HEK293 (cell line): Measurements from ENCODE around the gene GALNT11.

Experiments used
- CTCF ChIA-PET: fragments of 350-600 bp; formaldehyde crosslinking; extraction: SDS; loops from one replicate; lab custom pipeline; 2021; ENCODE audit warnings: antibody characterized with exemption; lab: Yijun Ruan, JAX
- POLR2A ChIA-PET: fragments of 300-600 bp; formaldehyde crosslinking; extraction: SDS; loops from one replicate; lab custom pipeline; 2020; ENCODE audit warnings: antibody characterized with exemption, inconsistent platforms; lab: Yijun Ruan, JAX
- H3K27ac ChIP-seq: fragments of 200-500 bp; sonication (Bioruptor generic); 2 replicates; pipeline ENCODE4 v1.5.1; 2014; ENCODE audit warnings: low read depth, low read length, control low read depth, inconsistent platforms; ENCODE audit errors: extremely low read depth
- H3K36me3 ChIP-seq, 2 experiments: fragments of 200-500 bp in 1 of 2; sonication (Bioruptor generic) in 1 of 2; 1 replicate in 1 of 2; 2 replicates in 1 of 2; pipeline ENCODE4 v1.5.1; 2014 to 2017; ENCODE audit warnings: inconsistent platforms in 2 of 2, low read length in 2 of 2; ENCODE audit not compliant: control insufficient read depth in 2 of 2, insufficient read depth in 1 of 2
- H3K4me1 ChIP-seq: fragments of 200-500 bp; sonication (Bioruptor generic); 2 replicates; pipeline ENCODE4 v1.5.1; 2014; ENCODE audit warnings: mild to moderate bottlenecking, low read length, inconsistent platforms; ENCODE audit not compliant: control insufficient read depth, insufficient read depth
- H3K4me3 ChIP-seq: 2 replicates; pipeline ENCODE4 v1.5.1; 2011; ENCODE audit warnings: low read depth, mild to moderate bottlenecking, control low read depth, low read length, moderate library complexity
- H3K9me3 ChIP-seq: fragments of 200-500 bp; sonication (Bioruptor generic); 2 replicates; pipeline ENCODE4 v1.5.1; 2014; ENCODE audit warnings: low read depth, low read length, inconsistent platforms; ENCODE audit not compliant: control insufficient read depth, insufficient read depth
- BCL6B ChIP-seq: fragments of 450-650 bp; formaldehyde crosslinking; IDR thresholded peaks from 2 replicates; pipeline ENCODE4 v1.5.1; 2017; ENCODE audit warnings: missing biosample characterization, missing genetic modification characterization
- EGR2 ChIP-seq: fragments of 450-650 bp; formaldehyde crosslinking; IDR thresholded peaks from 2 replicates; pipeline ENCODE4 v1.5.1; 2016; ENCODE audit warnings: low read depth, missing biosample characterization, missing genetic modification characterization
- SCRT2 ChIP-seq: fragments of 450-650 bp; formaldehyde crosslinking; IDR thresholded peaks from 2 replicates; pipeline ENCODE4 v1.5.1; 2016; ENCODE audit warnings: missing biosample characterization, missing genetic modification characterization
- ZBTB17 ChIP-seq: fragments of 450-650 bp; formaldehyde crosslinking; IDR thresholded peaks from 2 replicates; pipeline ENCODE4 v1.5.1; 2016; ENCODE audit warnings: missing biosample characterization, missing genetic modification characterization
- ZBTB21 ChIP-seq: fragments of 450-650 bp; formaldehyde crosslinking; IDR thresholded peaks from 2 replicates; pipeline ENCODE4 v1.5.1; 2017; ENCODE audit warnings: missing biosample characterization, missing genetic modification characterization
- ZFHX2 ChIP-seq: fragments of 450-650 bp; formaldehyde crosslinking; conservative IDR thresholded peaks from 2 replicates; pipeline ENCODE4 v1.5.1; 2016; ENCODE audit warnings: missing biosample characterization, missing genetic modification characterization
- ZNF155 ChIP-seq: fragments of 450-650 bp; formaldehyde crosslinking; IDR thresholded peaks from 2 replicates; pipeline ENCODE4 v1.5.1; 2016; ENCODE audit warnings: missing biosample characterization, missing genetic modification characterization
- ZNF302 ChIP-seq: fragments of 450-650 bp; formaldehyde crosslinking; IDR thresholded peaks from 2 replicates; pipeline ENCODE4 v1.5.1; 2016; ENCODE audit warnings: missing biosample characterization, missing genetic modification characterization, low read depth
- ZNF335 ChIP-seq: fragments of 450-650 bp; formaldehyde crosslinking; conservative IDR thresholded peaks from 2 replicates; pipeline ENCODE4 v1.5.1; 2016; ENCODE audit warnings: missing biosample characterization, missing genetic modification characterization
- ZNF416 ChIP-seq: fragments of 450-650 bp; formaldehyde crosslinking; IDR thresholded peaks from 2 replicates; pipeline ENCODE4 v1.5.1; 2016; ENCODE audit warnings: missing biosample characterization, missing genetic modification characterization
- ZNF548 ChIP-seq: fragments of 450-650 bp; formaldehyde crosslinking; IDR thresholded peaks from 2 replicates; pipeline ENCODE4 v1.5.1; 2016; ENCODE audit warnings: missing biosample characterization, missing genetic modification characterization
- ZNF549 ChIP-seq: fragments of 450-650 bp; IDR thresholded peaks from 2 replicates; pipeline ENCODE4 v1.5.1; 2018; ENCODE audit warnings: missing biosample characterization, missing genetic modification characterization, mild to moderate bottlenecking, inconsistent platforms, moderate library complexity
- ZNF560 ChIP-seq: fragments of 450-650 bp; formaldehyde crosslinking; IDR thresholded peaks from 2 replicates; pipeline ENCODE4 v1.5.1; 2017; ENCODE audit warnings: missing biosample characterization, missing genetic modification characterization, borderline replicate concordance
- ZNF658 ChIP-seq: fragments of 450-650 bp; formaldehyde crosslinking; IDR thresholded peaks from 2 replicates; pipeline ENCODE4; 2016; ENCODE audit warnings: missing biosample characterization, missing genetic modification characterization
- ZNF707 ChIP-seq: fragments of 450-650 bp; formaldehyde crosslinking; IDR thresholded peaks from 2 replicates; pipeline ENCODE4 v1.5.1; 2016; ENCODE audit warnings: missing biosample characterization, missing genetic modification characterization
- ZNF768 ChIP-seq: fragments of 450-650 bp; formaldehyde crosslinking; IDR thresholded peaks from 2 replicates; pipeline ENCODE4 v1.5.1; 2018; ENCODE audit warnings: missing biosample characterization, mild to moderate bottlenecking, missing genetic modification characterization
- ZNF843 ChIP-seq: fragments of 450-650 bp; formaldehyde crosslinking; IDR thresholded peaks from 2 replicates; pipeline ENCODE4 v1.5.1; 2016; ENCODE audit warnings: missing biosample characterization, missing genetic modification characterization
- ZSCAN16 ChIP-seq: fragments of 450-650 bp; formaldehyde crosslinking; IDR thresholded peaks from 2 replicates; pipeline ENCODE4 v1.5.1; 2016; ENCODE audit warnings: missing biosample characterization, missing genetic modification characterization
- ZSCAN30 ChIP-seq: fragments of 450-650 bp; IDR thresholded peaks from 2 replicates; pipeline ENCODE4 v1.5.1; 2018; ENCODE audit warnings: missing biosample characterization, mild to moderate bottlenecking, missing genetic modification characterization, moderate library complexity
- TF ChIP-seq, protein P1 (sequence below): IDR thresholded peaks from 2 replicates; pipeline ENCODE4 v1.6.1; 2011; ENCODE audit warnings: mild to moderate bottlenecking, low read depth, low read length, borderline replicate concordance
- TF ChIP-seq, protein P2 (sequence below): fragments of 450-650 bp; formaldehyde crosslinking; IDR thresholded peaks from 2 replicates; pipeline ENCODE4 v1.5.1; 2017; ENCODE audit warnings: missing biosample characterization, missing genetic modification characterization

The GALNT11 gene

DNA sequence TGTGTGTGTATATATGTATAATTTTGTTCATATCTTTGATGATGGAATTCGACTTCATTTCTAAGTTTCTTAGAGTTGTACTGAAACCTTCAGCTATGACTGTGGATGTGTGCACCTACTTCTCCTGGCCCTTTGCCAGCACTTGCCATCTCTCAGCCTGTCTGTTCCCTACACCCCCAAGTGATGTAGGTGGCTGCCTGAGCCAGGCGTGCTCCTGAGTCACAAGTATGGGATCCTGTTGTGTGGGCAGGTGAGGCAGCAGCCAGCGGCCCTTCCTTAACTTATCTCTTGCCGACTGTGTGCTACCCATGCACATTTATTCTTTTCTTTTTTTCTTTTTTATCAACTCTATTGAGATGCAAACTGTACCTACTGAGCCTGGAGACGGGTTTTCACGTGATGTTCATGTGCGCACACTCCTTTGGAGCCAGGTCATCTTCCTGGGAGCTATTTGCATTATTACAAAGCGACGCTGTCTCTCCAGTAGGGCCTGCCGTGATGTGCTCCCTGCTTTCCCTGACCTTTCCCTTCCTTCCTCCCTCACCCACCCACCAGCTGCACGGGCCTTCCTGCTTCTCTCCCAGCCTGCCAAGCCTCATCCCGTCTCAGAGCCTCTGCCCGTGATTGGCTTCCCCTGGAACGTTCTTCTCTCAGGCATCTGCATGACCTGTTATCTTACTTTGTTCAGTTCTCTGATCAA, 31.3 kb upstream of the GALNT11 start:
- Histone ChIP-seq H3K36me3 (no peaks in the 10 kb centered on the region), H3K4me3 (no peak overlapping the region), H3K27ac (no peak overlapping the region), H3K9me3 (no peaks in the 10 kb centered on the region), H3K4me1 (no peaks in the 10 kb centered on the region)
- TF ChIP-seq ZBTB17 (tag by site-specific recombination) (0 out of 2 replicates have a peak, but pooled peaks have one; percentile 27), EGR2 (tag by site-specific recombination) (peak; percentile 89), ZNF302 (tag by site-specific recombination) (no peak), ZFHX2 (peak; percentile 90), ZNF658 (no peak), ZNF843 (tag by site-specific recombination) (no peak)
- POLR2A ChIA-PET, result no interaction called here
- CTCF ChIA-PET, result interaction anchor here (0.7 kb wide), 1 partner anchor 87 kb away, joined by 3 read pairs; no protein-coding TSS in a partner anchor

GRCh38 chr7:151999424-152000090, 25.9 kb upstream of the GALNT11 start:
- H3K36me3 ChIP-seq, result no peaks in the 10 kb centered on the region
- CTCF ChIA-PET, result interaction anchor here (1.1 kb wide), 1 partner anchor 34 kb away, joined by 3 read pairs; no protein-coding TSS in a partner anchor
- no peak for TF ChIP-seq ZSCAN30
- TF ChIP-seq ZBTB21, result no peak
- no peak for TF ChIP-seq ZNF548 (tag by site-specific recombination)
- TF ChIP-seq ZNF707 (tag by site-specific recombination), result no peak
- no peak for TF ChIP-seq BCL6B (tag by site-specific recombination)
- TF ChIP-seq ZNF155, result no peak
- TF ChIP-seq ZNF335, result no peak
- no peak for TF ChIP-seq ZNF416 (tag by site-specific recombination)
- no peak for TF ChIP-seq ZNF768 (tag by site-specific recombination)
- TF ChIP-seq ZSCAN16, result no peak
- TF ChIP-seq SCRT2 (tag by site-specific recombination), result no peak
- no peak for TF ChIP-seq ZNF560
- TF ChIP-seq, protein P1, sequence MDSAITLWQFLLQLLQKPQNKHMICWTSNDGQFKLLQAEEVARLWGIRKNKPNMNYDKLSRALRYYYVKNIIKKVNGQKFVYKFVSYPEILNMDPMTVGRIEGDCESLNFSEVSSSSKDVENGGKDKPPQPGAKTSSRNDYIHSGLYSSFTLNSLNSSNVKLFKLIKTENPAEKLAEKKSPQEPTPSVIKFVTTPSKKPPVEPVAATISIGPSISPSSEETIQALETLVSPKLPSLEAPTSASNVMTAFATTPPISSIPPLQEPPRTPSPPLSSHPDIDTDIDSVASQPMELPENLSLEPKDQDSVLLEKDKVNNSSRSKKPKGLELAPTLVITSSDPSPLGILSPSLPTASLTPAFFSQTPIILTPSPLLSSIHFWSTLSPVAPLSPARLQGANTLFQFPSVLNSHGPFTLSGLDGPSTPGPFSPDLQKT, result no peak
- TF ChIP-seq, protein P2, sequence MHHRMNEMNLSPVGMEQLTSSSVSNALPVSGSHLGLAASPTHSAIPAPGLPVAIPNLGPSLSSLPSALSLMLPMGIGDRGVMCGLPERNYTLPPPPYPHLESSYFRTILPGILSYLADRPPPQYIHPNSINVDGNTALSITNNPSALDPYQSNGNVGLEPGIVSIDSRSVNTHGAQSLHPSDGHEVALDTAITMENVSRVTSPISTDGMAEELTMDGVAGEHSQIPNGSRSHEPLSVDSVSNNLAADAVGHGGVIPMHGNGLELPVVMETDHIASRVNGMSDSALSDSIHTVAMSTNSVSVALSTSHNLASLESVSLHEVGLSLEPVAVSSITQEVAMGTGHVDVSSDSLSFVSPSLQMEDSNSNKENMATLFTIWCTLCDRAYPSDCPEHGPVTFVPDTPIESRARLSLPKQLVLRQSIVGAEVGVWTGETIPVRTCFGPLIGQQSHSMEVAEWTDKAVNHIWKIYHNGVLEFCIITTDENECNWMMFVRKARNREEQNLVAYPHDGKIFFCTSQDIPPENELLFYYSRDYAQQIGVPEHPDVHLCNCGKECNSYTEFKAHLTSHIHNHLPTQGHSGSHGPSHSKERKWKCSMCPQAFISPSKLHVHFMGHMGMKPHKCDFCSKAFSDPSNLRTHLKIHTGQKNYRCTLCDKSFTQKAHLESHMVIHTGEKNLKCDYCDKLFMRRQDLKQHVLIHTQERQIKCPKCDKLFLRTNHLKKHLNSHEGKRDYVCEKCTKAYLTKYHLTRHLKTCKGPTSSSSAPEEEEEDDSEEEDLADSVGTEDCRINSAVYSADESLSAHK, result no peak
- no peak for TF ChIP-seq ZNF549 (tag by site-specific recombination)
- TF ChIP-seq, all 188 proteins: peak for 0
- Histone ChIP-seq H3K4me1 (no peaks in the 10 kb centered on the region), H3K9me3 (no peaks in the 10 kb centered on the region), H3K4me3 (no peak overlapping the region), H3K27ac (no peak overlapping the region)
- POLR2A ChIA-PET, result no interaction called here
